Colonic mucosa (tissue), 4 donors: Measurements from ENCODE around the gene FGGY. TPM values are rescaled to one million over a fixed set of nuclear protein-coding genes. Genes with fewer than 3 reads are reported as not detected.

ENCODE experiments used
- DNase-seq: peaks from one replicate; pipeline ENCODE4 v3.0.0-alpha.2; 2020
- H3K27ac ChIP-seq: fragments of 200-600 bp; one replicate; pipeline ENCODE4 v1.8.0; 2021
- H3K27me3 ChIP-seq: fragments of 200-600 bp; one replicate; pipeline ENCODE4 v1.8.0; 2021
- H3K36me3 ChIP-seq: fragments of 200-600 bp; one replicate; pipeline ENCODE4 v1.8.0; 2021
- H3K4me1 ChIP-seq: fragments of 200-600 bp; one replicate; pipeline ENCODE4 v1.8.0; 2021; ENCODE audit warnings: mild to moderate bottlenecking
- H3K4me3 ChIP-seq: fragments of 200-600 bp; one replicate; pipeline ENCODE4 v1.8.0; 2021
- H3K9ac ChIP-seq, 2 donors: one replicate each; pipeline ENCODE4 v1.7.0; 2013; ENCODE audit warnings: control low read depth in 2 of 2, low read depth in 2 of 2, low read length in 2 of 2
- H3K9me3 ChIP-seq: fragments of 200-600 bp; one replicate; pipeline ENCODE4 v1.8.0; 2021
- intact Hi-C: fragments of 100-400 bp; cut with DNase I; formaldehyde crosslinking; loops from one replicate; pipeline ENCODE4 v1.14.1; 2022
- total RNA-seq, 2 donors: library from RNA; stranded (reverse); fragmentation: NEBNext Ultra II Directional in 1 of 2; extraction: Animal tissue kit (Norgen Biotek cat#: 25700) in 1 of 2; gene quantifications; one replicate each; pipeline ENCODE4 v1.2.1, GENCODE V29; 2021
- TF ChIP-seq, protein P1 (sequence below): fragments of 200-600 bp; IDR thresholded peaks from one replicate; pipeline ENCODE4 v1.8.0; 2022; ENCODE audit warnings: antibody characterized with exemption, mild to moderate bottlenecking
- donor health status: healthy.
- donor health status: DM: no; HTN: no; CAD: no.
- donor health status: DM: no; HTN: no; CAD: no.

The FGGY gene
- total RNA-seq, 2 donors from 2014 or later: 12.5 to 19.5 TPM

DNA sequence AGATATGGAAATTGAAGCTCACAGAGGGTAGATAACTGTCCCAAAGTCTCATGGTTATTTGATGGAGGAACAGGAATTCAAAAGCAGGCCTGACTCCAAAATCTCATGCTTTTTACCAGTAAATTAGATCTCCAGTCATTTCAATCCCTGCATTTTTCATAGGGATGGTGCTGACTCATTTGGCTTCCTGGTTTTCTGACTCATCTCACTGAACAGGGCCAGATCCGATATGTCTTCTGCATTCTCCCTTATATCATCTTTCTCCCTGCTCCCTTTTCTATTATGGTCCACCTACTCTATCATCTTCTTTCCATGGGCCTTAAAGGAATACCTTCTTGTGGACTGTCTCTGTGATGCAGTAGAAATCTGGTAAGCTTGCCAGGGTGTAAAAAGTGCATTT lies 187.2 kb downstream of the FGGY start:
- Histone ChIP-seq H3K4me1 (no peaks in the 10 kb centered on the region), H3K9ac (no peak overlapping the region), H3K36me3 (no peaks in the 10 kb centered on the region), H3K27ac (no peak overlapping the region), H3K4me3 (no peak overlapping the region), H3K9me3 (no peaks in the 10 kb centered on the region), H3K27me3 (no peaks in the 10 kb centered on the region)
- TF ChIP-seq, protein P1, sequence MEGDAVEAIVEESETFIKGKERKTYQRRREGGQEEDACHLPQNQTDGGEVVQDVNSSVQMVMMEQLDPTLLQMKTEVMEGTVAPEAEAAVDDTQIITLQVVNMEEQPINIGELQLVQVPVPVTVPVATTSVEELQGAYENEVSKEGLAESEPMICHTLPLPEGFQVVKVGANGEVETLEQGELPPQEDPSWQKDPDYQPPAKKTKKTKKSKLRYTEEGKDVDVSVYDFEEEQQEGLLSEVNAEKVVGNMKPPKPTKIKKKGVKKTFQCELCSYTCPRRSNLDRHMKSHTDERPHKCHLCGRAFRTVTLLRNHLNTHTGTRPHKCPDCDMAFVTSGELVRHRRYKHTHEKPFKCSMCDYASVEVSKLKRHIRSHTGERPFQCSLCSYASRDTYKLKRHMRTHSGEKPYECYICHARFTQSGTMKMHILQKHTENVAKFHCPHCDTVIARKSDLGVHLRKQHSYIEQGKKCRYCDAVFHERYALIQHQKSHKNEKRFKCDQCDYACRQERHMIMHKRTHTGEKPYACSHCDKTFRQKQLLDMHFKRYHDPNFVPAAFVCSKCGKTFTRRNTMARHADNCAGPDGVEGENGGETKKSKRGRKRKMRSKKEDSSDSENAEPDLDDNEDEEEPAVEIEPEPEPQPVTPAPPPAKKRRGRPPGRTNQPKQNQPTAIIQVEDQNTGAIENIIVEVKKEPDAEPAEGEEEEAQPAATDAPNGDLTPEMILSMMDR: no peak
- DNase-seq: no peak
- intact Hi-C loops: no loop called here

DNA sequence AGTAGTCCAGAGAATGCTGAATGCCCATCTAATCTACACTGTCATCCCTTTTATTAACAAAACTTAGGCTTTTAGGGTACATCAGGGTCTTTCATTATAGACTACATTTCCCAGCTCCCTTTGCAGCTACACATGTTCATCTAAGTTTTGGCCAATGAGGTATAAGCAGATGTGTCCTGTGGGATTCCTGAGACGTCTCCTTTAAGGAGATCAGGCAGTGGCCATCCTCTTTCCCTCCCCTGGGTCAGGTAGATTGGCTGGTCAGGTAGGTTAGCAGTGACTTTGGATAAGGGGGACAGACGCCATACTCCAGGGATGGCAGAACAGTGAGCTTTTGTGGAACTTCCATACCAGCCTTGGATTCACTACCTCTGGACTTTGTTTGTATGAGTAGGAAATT lies 188.3 kb downstream of the FGGY start:
- DNase-seq: no peak
- H3K4me1 ChIP-seq: no peaks in the 10 kb centered on the region
- TF ChIP-seq, protein P1: no peak
- no peaks in the 10 kb centered on the region for H3K9me3 ChIP-seq
- no peak overlapping the region for H3K27ac ChIP-seq
- intact Hi-C loops: no loop called here
- no peak overlapping the region for H3K4me3 ChIP-seq
- H3K9ac ChIP-seq: no peak overlapping the region
- no peaks in the 10 kb centered on the region for H3K27me3 ChIP-seq
- no peaks in the 10 kb centered on the region for H3K36me3 ChIP-seq

DNA sequence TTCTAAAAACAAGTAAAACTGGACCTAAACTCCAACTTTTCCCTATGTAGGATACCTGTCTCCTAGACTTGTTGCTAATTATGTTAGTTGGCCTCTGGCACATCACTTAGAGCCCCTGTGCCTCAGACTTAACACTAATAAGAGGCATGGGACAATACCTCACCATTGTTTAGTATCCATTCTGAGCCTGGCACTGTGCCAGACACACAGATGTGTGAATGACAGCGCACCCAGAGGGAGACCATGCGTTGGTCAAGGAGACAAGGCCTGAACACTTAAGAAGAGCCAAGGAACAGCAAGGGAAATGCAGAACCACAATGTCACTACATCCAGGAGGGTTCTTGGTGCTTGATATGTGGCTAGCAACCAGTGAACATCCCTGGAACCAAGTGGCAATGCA lies 189.1 kb downstream of the FGGY start:
- H3K9ac ChIP-seq: no peak overlapping the region
- no peaks in the 10 kb centered on the region for H3K4me1 ChIP-seq
- no peaks in the 10 kb centered on the region for H3K36me3 ChIP-seq
- no peaks in the 10 kb centered on the region for H3K9me3 ChIP-seq
- TF ChIP-seq, protein P1: no peak
- no peak for DNase-seq
- H3K4me3 ChIP-seq: no peak overlapping the region
- no peak overlapping the region for H3K27ac ChIP-seq
- intact Hi-C loops: no loop called here
- no peaks in the 10 kb centered on the region for H3K27me3 ChIP-seq

DNA sequence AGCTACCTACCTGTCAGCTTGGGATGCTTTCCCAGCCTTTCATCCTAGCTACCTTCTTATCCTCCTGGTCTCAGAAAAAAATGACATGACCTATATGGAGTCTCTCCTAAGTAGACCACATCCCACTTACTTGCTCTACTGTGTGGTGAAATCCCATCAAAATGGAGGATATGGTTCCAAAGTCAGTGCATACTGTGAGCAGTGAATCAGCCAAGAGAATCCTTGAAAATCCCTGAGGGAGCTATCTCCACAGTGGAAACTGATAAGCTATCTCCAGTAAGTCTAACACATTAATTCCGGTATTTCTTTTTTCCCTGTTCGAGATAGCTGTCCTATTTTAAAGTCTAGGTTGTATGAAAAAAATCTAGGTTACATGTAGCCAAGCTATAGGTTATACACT lies 189.7 kb downstream of the FGGY start:
- Histone ChIP-seq H3K27ac (no peak overlapping the region), H3K4me3 (no peak overlapping the region), H3K27me3 (no peaks in the 10 kb centered on the region), H3K9me3 (no peaks in the 10 kb centered on the region), H3K36me3 (no peaks in the 10 kb centered on the region), H3K4me1 (no peaks in the 10 kb centered on the region), H3K9ac (no peak overlapping the region)
- TF ChIP-seq, protein P1: no peak
- intact Hi-C loops: no loop called here
- DNase-seq: no peak

DNA sequence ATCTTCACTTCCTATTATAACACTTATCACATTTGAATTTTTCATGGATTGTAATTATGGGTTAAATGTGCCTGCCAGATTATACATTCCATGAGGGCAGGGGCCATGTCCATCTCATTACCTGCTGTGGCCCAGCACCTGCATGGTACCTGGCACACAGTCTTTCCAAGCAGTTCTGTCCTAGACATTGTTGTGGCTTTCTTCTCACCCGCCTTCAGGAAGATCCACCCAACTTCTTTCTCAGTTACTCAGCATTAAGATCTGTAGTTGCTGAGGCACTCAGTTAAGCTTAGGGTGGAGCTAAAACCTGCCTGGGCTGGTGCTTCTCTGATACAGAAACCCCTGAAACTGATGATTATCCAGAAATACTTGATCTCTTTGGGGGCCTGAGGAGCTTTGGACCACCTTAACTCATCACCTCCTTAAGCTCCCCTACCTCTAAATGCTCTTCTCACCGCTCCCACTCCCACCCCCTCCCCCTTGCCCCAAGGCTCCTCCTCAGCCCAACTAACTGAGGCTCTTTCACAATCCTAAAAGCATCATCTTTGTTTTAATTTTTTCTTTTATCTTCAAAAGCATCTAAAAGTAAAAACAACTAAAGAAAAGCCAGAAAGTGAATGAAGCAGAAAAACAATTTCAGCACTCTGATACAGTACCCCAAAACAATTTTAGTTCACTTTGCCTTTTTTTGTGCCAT lies 190.6 kb downstream of the FGGY start:
- H3K36me3 ChIP-seq: no peaks in the 10 kb centered on the region
- H3K27me3 ChIP-seq: no peaks in the 10 kb centered on the region
- intact Hi-C loops: no loop called here
- TF ChIP-seq, protein P1: no peak
- H3K9ac ChIP-seq: no peak overlapping the region
- H3K9me3 ChIP-seq: no peaks in the 10 kb centered on the region
- no peak overlapping the region for H3K4me3 ChIP-seq
- DNase-seq: no peak
- no peak overlapping the region for H3K27ac ChIP-seq
- H3K4me1 ChIP-seq: no peaks in the 10 kb centered on the region
